MM.1S (cell line): ENCODE results near the gene HP1BP3.

Experiments
- EZH2 ChIP-seq: fragments of 300-600 bp; sonication (generic); optimal IDR thresholded peaks from 2 replicates; pipeline ENCODE3; 2017; ENCODE audit warnings: low read depth, mild to moderate bottlenecking, antibody characterized with exemption, low read length, mixed read lengths
- EZH2phosphoT487 ChIP-seq: fragments of 300-600 bp; sonication (generic); IDR thresholded peaks from 2 replicates; pipeline ENCODE4 v1.6.1; 2018; ENCODE audit warnings: antibody characterized with exemption, low read length
- TF ChIP-seq, protein P1 (sequence below): fragments of 300-600 bp; sonication (generic); IDR thresholded peaks from 2 replicates; pipeline ENCODE4 v1.5.1; 2016; ENCODE audit warnings: antibody characterized with exemption, low read length, mixed read lengths

DNA sequence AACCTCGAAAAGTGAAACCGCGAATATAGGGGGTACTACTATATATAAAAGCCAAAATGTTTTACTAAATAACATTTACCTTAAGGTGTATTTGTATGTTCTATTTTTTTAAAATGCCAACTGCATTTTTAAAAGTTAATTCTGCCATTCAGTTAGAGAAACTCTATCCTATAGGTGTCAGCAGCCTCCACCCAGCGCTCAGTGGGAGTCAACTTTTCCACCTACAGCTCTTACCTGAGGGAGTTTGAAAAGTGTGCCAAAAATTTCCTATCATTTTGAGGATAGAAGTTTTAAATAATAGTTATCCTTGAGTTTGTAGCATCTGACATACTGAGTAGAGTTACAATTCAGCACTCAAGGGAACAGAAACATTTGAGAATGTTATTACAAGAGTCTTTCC, 6.1 kb upstream of the HP1BP3 start:
- TF ChIP-seq, protein P1, sequence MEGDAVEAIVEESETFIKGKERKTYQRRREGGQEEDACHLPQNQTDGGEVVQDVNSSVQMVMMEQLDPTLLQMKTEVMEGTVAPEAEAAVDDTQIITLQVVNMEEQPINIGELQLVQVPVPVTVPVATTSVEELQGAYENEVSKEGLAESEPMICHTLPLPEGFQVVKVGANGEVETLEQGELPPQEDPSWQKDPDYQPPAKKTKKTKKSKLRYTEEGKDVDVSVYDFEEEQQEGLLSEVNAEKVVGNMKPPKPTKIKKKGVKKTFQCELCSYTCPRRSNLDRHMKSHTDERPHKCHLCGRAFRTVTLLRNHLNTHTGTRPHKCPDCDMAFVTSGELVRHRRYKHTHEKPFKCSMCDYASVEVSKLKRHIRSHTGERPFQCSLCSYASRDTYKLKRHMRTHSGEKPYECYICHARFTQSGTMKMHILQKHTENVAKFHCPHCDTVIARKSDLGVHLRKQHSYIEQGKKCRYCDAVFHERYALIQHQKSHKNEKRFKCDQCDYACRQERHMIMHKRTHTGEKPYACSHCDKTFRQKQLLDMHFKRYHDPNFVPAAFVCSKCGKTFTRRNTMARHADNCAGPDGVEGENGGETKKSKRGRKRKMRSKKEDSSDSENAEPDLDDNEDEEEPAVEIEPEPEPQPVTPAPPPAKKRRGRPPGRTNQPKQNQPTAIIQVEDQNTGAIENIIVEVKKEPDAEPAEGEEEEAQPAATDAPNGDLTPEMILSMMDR = no peak
- TF ChIP-seq EZH2 = no peak
- no peak for TF ChIP-seq EZH2phosphoT487
